K562 (cell line): Measurements from ENCODE around the gene CDT1. TPM values are rescaled to one million over a fixed set of nuclear protein-coding genes. Genes with fewer than 3 reads are reported as not detected.

Experiments used
- BRF2 ChIP-seq: IDR thresholded peaks from 3 replicates; pipeline ENCODE4 v1.6.1; 2011; ENCODE audit warnings: borderline replicate concordance, mild to moderate bottlenecking; ENCODE audit not compliant: insufficient read length, insufficient read depth
- CREM ChIP-seq: IDR thresholded peaks from 2 replicates; pipeline ENCODE4 v1.6.1; 2014; ENCODE audit warnings: antibody characterized with exemption, low read depth
- FIP1L1 ChIP-seq: fragments of 200-400 bp; formaldehyde crosslinking; IDR thresholded peaks from 2 replicates; pipeline ENCODE4 v1.6.1; 2018; ENCODE audit warnings: mild to moderate bottlenecking, low read depth, low read length; ENCODE audit not compliant: poor library complexity, severe bottlenecking
- FOXA1 ChIP-seq: fragments of 450-650 bp; IDR thresholded peaks from 2 replicates; pipeline ENCODE4 v1.6.1; 2016; ENCODE audit warnings: mild to moderate bottlenecking, borderline replicate concordance
- HDAC6 ChIP-seq: IDR thresholded peaks from 2 replicates; pipeline ENCODE4 v1.6.1; 2012; ENCODE audit warnings: low read depth, mild to moderate bottlenecking, control low read depth, inconsistent platforms, low read length, moderate library complexity
- HNRNPL ChIP-seq: fragments of 200-400 bp; formaldehyde crosslinking; IDR thresholded peaks from 2 replicates; pipeline ENCODE4 v1.6.1; 2017; ENCODE audit warnings: low read depth, mild to moderate bottlenecking, low read length
- IFI16 ChIP-seq: fragments of 250-450 bp; sonication (Bioruptor Pico); IDR thresholded peaks from 2 replicates; pipeline ENCODE4 v2.1.2; 2022; ENCODE audit warnings: mild to moderate bottlenecking, inconsistent platforms
- KDM2B ChIP-seq: fragments of 250-450 bp; sonication (Bioruptor Pico); IDR thresholded peaks from 2 replicates; pipeline ENCODE4 v1.8.0; 2021; ENCODE audit warnings: mild to moderate bottlenecking, moderate library complexity
- NFATC3 ChIP-seq: fragments of 450-650 bp; IDR thresholded peaks from 2 replicates; pipeline ENCODE4 v1.6.1; 2017; ENCODE audit warnings: mild to moderate bottlenecking
- PTTG1 ChIP-seq: fragments of 450-650 bp; IDR thresholded peaks from 2 replicates; pipeline ENCODE4 v1.6.1; 2016; ENCODE audit warnings: low read depth, mild to moderate bottlenecking, missing genetic modification characterization, missing compliant biosample characterization
- PYGO2 ChIP-seq: fragments of 450-650 bp; IDR thresholded peaks from 2 replicates; pipeline ENCODE4 v1.6.1; 2016; ENCODE audit warnings: mild to moderate bottlenecking, missing genetic modification characterization, moderate library complexity, missing compliant biosample characterization
- RUNX1 ChIP-seq: sonication (generic); IDR thresholded peaks from 2 replicates; pipeline ENCODE4 v1.6.1; 2016; ENCODE audit warnings: antibody characterized with exemption, low read depth
- TAF1 ChIP-seq: IDR thresholded peaks from 2 replicates; pipeline ENCODE4 v1.6.1; 2011; ENCODE audit warnings: mild to moderate bottlenecking, low read length, moderate library complexity; ENCODE audit not compliant: insufficient read depth, control insufficient read depth, severe bottlenecking; ENCODE audit errors: extremely low read depth
- TFAP4 ChIP-seq: sonication (generic); formaldehyde crosslinking; IDR thresholded peaks from 2 replicates; pipeline ENCODE4 v1.8.0; 2022; ENCODE audit warnings: missing genetic modification reagents, mild to moderate bottlenecking, moderate library complexity, borderline replicate concordance
- TSC22D4 ChIP-seq: fragments of 450-650 bp; IDR thresholded peaks from 2 replicates; pipeline ENCODE4 v1.6.1; 2016; ENCODE audit warnings: missing genetic modification characterization, missing biosample characterization, control low read depth
- ZNF217 ChIP-seq: sonication (generic); formaldehyde crosslinking; IDR thresholded peaks from 2 replicates; pipeline ENCODE4 v1.8.0; 2022; ENCODE audit warnings: mild to moderate bottlenecking, missing genetic modification reagents
- ZNF445 ChIP-seq: fragments of 250-450 bp; sonication (Bioruptor Pico); IDR thresholded peaks from 2 replicates; pipeline ENCODE4 v1.4.0; 2020; ENCODE audit warnings: low read depth, mild to moderate bottlenecking, moderate library complexity
- polyA plus RNA-seq, 8 experiments: library from polyadenylated mRNA; depleted of rRNA in 4 of 8; stranded (reverse) in 5 of 8; unstranded in 3 of 8; fragments of >200 nt; fragmentation: Nextera tagmentation in 2 of 8; fragmentation: Illumina TruSeq in 1 of 8; extraction: Ambion mirVana in 2 of 8; extraction: Trizol in 1 of 8; gene quantifications; 2 replicates each; pipeline versions ENCODE4 v1.2.1 to v1.2.3, GENCODE V29; 2011 to 2014; ENCODE audit warnings: inconsistent platforms in 1 of 8, missing spikeins in 1 of 8
- total RNA-seq, 7 experiments: library from RNA; depleted of rRNA in 6 of 7; stranded (reverse); fragments of >200 nt in 6 of 7; fragmentation: Illumina TruSeq in 2 of 7; extraction: Trizol in 2 of 7; gene quantifications; 2 replicates each; pipeline versions ENCODE4 v1.2.1 to v1.2.3, GENCODE V29; 2011 to 2021; ENCODE audit warnings: low replicate concordance in 1 of 7

The CDT1 gene
- total and polyA plus RNA-seq, 9 of the 15 experiments (the other 6 are each of a cell fraction or from before 2014, with no cell fraction given), result 0.92 to 178 (median 14.2) TPM

- TF ChIP-seq FOXA1, result no peak
- TF ChIP-seq NFATC3, result no peak
- no peak; the same call in 1 of the 2 replicates for TF ChIP-seq RUNX1
- no peak for TF ChIP-seq HDAC6
- no peak for TF ChIP-seq BRF2
- TF ChIP-seq HNRNPL, result peak; percentile 40; the same call in 1 of the 2 replicates
- no peak for TF ChIP-seq KDM2B (CRISPR knock-in tag)
- no peak for TF ChIP-seq PYGO2
- TF ChIP-seq TFAP4 (CRISPR knock-in tag), result peak; percentile 88
- peak; percentile 95 for TF ChIP-seq FIP1L1
- TF ChIP-seq CREM, result no peak
- peak; percentile 60 for TF ChIP-seq TAF1
- TF ChIP-seq TSC22D4 (tag), result no peak
- no peak for TF ChIP-seq ZNF217 (CRISPR knock-in tag)
- TF ChIP-seq ZNF445 (CRISPR knock-in tag), result no peak
- no peak for TF ChIP-seq PTTG1
- TF ChIP-seq IFI16, result no peak
Measured at GRCh38 chr16:88770461-88771293, 32.9 kb upstream of the CDT1 start (continued).
